ENCODE results near the gene TMEM233. TPM values are rescaled to one million over a fixed set of nuclear protein-coding genes. Genes with fewer than 3 reads are reported as not detected.

Gene TMEM233
- total RNA-seq, result not detected

DNA sequence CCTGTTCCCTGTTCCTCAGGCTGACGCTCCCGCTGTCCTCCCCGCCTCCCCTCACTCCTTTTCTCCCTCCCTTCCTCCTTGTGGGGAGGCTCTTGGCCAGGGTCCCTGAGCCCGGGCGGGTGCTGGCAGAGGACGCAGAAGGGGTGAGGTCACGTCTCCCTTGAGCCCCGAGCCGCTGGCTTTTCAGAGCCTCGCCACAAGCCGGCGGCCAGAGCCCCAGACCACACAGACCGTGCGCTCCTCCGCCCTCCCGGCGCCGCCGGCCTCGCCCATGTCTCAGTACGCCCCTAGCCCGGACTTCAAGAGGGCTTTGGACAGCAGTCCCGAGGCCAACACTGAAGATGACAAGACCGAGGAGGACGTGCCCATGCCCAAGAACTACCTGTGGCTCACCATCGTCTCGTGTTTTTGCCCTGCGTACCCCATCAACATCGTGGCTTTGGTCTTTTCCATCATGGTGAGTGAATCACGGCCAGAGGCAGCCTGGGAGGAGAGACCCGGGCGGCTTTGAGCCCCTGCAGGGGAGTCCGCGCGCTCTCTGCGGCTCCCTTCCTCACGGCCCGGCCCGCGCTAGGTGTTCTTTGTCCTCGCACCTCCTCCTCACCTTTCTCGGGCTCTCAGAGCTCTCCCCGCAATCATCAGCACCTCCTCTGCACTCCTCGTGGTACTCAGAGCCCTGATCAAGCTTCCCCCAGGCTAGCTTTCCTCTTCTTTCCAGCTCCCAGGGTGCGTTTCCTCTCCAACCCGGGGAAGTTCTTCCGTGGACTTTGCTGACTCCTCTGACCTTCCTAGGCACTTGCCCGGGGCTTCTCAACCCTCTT is at the start of gene TMEM233:
TMEM233 (plus strand) TSS at position 197 of the 821 bp plus-strand sequence; CDS start at position 272, 75 bp downstream.
- no peak for DNase-seq

DNA sequence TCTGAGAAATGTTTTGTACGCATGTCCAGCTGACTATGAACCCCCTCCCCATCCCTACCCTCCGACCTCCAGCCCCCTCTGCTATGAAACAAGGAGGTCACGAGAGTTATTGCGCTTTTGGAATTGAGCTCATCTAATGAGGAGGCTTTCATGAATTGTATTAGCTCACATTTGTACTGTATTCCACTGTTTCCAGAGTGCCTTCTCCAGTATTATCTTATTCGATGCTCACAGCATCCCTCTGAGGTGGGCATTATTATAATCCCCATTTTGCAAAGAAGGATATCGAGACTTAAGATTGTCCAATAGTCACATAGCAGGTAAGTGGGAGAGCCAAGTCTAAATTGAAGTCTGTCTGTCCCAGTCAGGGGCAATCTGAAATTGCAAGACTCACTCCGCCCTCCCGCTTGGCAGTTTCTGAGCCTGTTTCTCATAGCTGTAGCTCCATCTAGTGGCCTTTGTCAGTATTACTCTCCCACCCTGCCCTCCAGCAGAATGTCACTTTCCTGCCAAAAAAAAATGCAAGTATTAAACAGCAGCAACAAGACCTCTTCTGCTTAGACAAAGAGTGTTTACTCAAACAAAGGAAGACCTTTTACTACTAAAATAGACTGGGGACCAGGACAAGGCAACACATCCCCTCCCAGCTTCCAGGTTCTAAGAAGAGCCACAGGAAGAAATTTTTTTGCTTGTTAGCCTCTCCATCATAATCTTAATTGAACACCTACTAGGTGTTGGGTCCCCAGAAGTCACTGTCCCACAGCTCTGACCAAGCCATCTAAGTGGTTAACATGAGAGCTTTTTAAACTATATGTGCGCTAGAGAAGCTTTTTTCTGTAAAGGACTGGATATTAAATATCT is 48.6 kb upstream of the TMEM233 start:
- peak; percentile 7 for DNase-seq

DNA sequence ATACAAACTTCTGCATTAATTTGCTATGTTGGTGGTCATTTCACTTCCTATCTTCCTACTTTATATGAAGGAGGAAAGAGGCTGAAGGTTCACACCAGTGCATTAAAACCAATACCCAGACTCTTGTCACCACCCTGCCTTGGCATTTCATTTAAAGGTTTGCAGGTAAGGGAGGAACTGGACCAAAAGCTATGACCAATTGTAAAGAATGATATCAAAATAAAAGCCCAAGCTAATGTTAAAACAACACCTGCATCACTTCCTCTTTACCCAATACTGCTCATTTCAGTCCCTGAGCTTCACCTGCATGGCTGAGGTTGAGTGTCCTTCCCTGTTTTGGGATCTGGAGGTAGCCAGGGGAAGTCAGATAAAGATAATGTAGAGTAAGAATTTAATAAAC is 47.2 kb upstream of the TMEM233 start:
- DNase-seq, result no peak

DNA sequence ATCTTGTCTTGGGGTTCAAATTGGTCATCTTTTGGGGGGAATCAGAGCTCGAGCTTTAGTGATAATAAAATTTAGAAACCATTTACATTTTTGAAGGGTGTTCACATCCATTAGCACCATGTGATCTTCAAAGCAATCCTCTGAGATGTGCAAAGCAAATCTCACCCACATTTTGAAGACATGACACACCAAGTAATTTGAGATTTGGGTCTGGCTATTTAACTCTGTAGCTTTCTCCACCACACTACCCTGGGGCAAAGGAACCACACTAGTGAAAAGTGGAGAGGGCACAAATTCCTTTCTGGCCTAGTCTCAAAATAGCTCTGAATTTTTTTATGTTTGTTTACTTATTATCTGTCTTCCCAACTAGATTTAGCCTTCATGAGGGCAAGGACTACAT is 46.6 kb upstream of the TMEM233 start:
- DNase-seq, result no peak

DNA sequence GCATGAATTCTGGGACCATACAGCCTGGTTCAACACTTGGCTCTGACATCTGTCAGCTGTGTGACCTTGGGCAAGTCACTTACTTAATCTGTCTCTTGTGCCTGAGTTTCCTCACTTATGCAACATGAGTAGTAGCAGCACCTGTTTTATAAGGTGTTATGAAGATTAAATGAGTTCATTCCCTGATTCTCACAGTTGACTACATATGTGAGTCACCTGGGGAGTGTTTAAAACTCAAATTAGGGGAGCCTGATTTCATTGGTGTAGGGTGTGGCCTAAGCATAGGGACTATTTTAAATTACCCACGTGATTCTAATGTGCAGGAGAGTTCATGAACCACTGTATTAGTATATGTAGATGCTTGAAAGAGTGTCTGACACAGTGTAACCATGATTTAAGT is 36.7 kb upstream of the TMEM233 start:
- DNase-seq, result no peak

DNA sequence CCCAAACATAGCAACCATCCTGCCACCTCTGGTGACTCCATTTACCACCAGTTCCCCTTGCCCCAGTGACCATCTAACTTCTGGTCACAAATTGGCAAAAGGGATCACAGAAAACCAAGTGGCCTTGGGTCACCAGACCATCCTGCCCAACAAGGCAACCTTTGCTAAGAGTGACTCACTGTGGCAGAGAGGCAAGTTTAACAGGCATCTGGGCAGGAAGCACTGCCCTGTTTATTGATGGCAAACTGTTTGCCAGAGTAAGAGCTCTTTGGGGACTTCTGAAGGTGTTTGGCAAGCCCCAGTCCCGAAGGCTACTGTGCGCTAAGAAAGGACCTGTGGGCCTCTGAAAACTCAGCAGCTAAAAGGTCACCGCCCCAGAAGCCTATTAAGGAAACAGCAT is 28.2 kb upstream of the TMEM233 start:
- DNase-seq, result no peak

DNA sequence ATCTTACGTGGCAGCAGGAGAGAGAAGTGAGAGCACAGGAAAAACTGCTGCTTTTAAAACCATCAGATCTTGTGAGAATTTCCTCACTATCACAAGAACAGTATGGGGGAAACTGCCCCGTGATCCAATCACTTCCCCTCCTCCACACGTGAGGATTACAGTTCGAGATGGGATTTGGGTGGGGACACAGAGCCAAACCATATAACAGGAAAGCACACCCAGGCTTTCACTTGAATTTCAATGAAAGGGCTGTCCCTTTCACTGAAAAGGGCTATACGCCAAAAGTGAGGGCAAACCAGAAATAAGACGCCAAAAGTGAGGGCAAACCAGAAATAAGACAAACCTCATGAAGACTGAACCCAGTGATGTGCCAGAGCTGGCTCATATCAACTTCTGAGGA is 22.8 kb upstream of the TMEM233 start:
- DNase-seq, result no peak

DNA sequence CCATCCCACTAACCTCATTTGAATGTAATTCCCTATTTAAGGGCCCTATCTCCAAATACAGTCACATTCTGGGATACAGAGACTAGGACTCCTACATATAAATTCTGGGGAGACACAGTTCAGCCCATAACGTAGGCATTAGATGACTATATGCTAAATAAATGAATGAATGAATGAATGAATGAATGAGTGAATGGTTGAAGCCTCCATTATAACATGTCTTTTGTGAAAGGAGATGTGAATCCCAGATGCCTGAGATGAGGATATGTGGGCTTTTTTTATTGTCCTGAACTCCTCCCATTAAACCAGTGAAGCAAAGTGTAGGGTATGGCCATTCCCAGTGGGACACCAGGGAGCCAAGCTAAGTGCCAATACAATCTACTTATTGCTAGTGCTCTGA is 20.5 kb upstream of the TMEM233 start:
- no peak for DNase-seq

DNA sequence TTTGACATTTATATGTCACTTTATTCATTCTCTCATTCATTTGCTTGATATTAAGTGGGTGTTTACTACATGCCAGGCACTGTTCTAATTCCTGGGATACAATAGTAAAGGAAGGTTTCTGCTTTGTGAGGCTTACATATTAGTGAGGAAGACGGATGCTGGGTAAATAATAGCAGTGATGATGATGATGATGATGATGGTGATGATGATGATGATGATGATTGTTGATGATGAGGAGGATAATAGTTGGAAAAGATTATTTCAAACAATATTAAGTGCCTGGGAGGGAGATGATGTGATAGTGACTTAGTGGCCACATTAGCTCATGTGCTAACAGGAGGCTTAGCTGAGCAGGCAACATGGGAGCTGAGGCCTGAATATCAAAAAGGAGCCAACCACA is 19.3 kb upstream of the TMEM233 start:
- DNase-seq, result no peak

DNA sequence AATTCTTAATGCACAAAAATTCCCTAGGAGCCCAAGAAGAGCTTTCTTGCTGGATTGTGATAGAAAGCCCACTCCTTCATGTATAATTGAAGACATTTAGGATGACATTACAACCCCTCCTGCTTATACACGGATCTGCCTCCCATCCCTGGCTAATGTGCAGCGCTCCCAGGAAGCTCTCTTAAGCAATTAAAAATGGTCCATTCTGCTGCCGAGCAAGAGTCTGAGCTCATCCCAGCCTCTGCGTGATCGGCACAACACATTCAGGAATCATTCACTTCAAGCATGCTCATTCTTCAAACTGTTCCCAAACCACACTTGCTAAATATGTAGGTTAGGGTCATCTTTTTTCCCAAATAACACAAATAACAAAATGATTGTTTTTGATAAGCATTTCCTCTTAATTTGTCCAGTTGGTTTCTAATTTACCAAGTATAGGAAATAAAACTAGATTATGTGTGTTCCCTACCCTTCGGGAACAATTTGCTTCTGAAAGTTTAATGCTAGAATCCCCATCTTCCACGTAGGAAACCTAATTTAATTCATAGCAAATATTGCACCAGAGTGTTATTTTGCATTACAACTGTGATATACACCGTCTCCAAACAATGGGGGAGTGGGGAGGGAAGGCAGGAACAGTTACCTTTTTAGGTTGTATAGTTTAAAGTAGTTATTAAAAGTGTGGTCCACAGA is 17.3 kb upstream of the TMEM233 start:
- no peak for DNase-seq

DNA sequence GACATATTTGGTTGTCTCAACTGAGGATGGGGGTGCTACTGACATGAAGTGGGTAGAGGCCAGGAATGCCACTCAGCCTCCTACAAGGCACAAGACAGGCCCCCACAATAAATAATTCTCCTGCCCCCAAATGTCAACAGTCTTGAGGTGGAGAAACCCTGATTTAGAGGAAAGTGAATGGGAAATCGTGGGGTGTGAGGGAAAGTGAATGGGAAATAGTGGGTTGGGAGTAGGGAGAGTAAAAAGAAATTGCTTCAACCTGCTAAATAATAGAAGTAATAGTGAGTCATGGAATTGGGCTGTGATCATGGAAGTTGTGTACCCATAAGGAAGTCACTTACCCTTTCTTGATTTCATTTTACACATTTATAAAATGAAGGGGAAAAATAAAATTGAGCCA is 16.7 kb upstream of the TMEM233 start:
- no peak for DNase-seq

DNA sequence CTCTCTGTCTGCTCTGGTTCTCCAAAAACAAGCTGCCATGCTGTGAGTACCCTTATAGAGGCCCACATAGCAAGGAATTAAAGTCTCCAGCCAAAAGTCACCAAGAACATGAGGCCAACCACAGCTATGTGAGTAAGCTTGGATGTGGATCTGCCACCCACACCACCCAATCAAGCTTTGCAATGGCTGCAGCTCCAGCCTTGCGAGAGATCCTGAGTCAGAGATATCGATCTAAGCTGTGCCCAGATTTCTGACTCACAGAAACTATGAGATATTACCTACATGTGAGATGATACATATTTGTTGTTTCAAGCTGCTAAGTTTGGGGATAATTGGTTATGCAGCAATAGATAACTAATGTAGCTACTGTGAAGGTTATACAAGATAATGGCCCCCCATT is 15.5 kb upstream of the TMEM233 start:
- DNase-seq, result no peak

DNA sequence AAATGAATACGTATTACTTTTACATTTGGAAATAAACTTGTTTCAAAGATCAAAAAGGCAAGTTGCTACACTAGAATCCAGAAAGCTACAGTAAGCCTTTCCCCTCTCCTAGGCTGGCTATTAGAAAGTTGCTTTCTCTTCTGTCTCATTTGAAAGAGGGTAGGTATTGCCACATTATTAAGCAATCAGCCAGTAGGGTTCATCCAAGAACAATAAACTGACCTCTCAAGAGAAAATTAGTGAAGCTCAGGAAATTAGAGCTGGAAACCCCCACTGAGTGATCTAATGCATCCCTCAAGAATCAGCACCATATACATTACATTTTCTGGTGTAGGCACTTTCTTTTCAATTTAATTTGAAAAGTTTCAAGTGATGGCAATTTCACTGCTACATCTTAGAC is 4.5 kb upstream of the TMEM233 start:
- DNase-seq, result no peak

DNA sequence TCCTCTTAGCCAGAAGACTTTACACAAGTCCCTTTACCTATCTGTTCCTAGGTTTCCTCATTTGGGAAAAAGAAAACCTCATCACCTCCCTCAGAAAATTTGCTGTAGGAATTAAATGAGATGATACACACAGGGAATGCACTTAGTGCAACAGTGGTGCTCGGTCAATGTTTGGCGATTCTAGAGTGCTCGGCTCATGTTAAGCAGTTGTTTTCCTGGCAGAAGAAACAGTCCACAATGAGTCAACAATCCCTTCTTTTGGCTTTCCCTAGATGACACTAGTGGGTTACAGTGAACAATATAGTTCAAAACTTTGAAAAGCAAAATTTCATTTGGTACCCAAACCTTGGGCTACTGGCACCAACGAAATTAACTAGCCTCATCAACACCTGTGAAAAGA is 3.9 kb upstream of the TMEM233 start:
- no peak for DNase-seq

DNA sequence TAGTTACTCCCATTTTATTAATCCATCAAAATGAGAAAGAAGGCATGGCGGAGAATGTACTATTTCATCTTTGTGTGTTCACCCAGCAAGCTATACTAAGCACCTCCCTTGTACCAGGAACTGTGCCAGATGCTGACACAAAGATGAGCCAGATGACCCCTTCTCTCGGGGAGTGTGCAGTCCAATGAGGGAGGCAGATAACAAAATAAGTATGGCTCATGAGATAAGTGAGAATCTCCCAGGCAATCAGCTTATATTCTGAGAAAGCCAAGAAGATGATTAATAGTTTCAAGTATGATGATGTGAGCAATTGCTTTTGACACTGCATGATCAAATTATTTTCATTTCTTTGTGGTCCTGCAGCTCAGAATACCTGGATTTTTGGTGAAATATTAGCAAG is 1.3 kb upstream of the TMEM233 start:
- DNase-seq, result no peak

DNA sequence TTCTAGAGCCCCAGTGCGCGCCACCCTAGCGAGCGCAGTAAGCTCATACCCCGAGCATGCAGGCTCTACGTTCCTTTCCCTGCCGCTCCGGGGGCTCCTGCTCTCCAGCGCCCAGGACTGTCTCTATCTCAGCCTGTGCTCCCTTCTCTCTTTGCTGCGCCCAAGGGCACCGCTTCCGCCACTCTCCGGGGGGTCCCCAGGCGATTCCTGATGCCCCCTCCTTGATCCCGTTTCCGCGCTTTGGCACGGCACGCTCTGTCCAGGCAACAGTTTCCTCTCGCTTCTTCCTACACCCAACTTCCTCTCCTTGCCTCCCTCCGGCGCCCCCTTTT is 791 bp downstream of the TMEM233 start:
- DNase-seq, result no peak

DNA sequence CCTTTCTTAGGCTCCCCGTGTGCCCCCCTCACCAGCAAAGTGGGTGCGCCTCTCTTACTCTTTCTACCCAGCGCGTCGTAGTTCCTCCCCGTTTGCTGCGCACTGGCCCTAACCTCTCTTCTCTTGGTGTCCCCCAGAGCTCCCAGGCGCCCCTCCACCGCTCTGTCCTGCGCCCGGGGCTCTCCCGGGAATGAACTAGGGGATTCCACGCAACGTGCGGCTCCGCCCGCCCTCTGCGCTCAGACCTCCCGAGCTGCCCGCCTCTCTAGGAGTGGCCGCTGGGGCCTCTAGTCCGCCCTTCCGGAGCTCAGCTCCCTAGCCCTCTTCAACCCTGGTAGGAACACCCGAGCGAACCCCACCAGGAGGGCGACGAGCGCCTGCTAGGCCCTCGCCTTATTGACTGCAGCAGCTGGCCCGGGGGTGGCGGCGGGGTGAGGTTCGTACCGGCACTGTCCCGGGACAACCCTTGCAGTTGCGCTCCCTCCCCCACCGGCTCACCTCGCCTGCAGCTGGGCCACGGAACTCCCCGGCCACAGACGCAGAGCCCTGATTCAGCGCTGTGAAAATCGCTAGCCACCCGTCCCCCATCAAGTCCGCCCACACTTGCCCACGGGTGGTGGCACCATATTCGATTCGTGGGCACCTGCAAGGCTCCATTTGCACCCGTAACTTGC is 1.3 kb downstream of the TMEM233 start:
- no peak for DNase-seq

DNA sequence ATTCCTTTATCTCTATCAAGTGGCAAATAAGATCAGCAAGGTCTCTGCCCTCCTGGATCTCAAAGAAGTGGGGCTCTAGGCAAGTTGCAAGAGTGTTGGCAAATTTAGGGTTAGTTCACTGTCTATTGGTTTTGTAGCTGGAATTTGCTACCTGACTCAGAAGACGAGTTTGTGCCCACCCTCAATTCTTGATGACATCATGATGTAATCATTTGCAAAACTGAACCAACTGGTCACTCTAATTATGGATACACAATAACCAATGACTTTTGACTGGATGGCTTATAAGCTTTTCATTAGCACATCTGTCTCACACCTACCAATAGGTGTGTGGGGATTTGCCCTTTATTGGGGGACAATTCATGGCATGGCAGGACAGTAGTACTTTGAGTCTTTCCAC is 4.6 kb downstream of the TMEM233 start:
- no peak for DNase-seq

DNA sequence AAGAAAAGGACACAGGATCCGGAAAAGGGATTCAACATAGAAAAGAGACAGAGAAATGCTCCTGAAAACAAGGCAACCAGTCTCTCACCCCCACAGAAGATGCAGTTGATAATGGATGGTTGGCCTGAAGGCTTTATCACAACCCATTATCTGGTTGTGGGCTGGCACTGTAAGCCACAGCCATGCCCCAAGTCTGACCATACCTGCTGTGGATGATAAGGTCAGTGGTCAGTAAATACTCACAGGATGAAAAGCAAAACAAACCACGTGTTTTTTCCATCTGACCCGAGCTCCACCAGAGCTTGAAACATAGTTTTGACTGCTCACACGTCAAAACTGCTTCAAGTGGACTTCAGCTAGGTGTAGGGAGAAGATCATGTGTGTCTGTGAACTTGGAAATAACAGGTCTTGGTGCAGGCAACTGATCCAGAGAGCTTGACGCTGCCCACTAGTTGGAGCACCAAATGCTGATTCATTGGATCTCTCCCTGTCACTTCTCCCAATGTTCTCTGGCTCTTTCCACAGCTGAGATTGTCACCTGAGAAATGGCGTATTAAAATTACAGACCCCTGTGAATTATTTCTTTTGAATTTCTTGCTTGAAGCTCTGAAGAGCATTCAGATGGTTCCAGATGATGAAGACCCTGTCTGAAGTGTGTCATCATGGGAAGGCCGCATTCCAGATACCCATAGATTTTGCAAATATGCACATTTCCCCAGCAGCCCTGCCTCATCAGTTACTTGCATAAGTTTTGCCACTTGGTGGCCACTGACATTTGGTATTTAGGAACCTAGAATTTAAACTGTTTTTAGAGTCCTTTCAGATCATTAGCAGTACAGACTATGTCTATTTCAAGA is 8.5 kb downstream of the TMEM233 start:
- DNase-seq, result no peak

DNA sequence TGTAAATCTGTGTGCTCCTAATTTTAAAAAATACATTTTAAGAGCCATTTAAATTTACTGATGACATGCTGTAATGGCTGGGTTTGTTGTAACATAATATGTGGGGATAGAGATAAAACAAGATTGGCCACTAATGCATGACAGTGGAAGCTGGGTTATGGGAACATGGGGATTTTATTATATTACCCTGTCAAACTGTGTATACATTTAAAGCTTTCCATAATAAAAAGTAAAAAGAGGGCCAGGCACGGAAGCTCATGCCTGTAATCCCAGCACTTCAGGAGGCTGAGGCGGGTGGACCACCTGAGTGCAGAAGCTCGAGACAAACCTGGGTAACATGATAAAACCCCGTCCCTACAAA is 9.1 kb downstream of the TMEM233 start:
- DNase-seq, result no peak

DNA sequence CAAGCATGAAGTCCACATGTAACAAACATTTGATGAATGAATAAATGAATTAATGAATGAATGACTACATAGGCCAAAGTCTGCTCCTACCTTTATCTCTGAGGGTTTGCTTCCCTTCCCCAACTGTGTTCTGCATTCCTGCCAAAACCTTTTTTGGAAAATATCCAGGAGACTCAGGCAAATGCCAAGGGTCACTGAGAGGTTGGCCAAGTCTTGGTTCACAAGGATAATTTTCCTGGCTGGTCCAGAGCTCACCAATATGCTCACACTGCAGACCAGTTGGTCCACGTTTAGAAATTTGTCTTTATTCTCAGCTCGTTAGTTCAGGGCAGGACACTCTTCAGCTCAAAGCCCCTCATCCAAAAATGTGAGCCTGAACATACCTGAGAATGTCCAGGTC is 10.2 kb downstream of the TMEM233 start:
- no peak for DNase-seq

DNA sequence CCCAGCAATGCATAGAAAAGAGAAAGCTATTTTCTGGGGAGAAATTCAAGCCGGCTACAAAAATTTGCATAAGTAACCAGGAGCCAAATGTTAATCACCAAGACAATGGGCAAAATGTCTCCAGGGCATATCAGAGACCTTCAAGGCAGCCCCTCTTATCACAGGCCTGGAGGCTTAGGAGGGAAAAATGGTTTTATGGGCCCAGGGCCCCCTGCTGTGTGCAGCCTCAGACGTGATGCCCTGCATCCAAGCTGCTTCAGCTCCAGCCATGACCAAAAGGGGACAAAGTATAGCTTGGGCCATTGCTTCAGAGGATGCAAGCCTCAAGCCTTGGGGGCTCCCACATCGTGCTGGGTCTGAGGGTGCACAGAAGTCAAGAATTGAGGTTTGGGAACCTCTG is 15.8 kb downstream of the TMEM233 start:
- no peak for DNase-seq

Data from occipital lobe (tissue), 2 donors.